HG03354 (cell line): ENCODE measurements around the gene TMEM200C.
A peak's percentile ranks its signal among the peaks of the same experiment; 100 is the strongest.

ENCODE experiments used
- ATAC-seq: cut with Tn5 transposase; IDR thresholded peaks from one replicate; pipeline ENCODE4 v1.9.1; 2021; ENCODE audit warnings: mild to moderate bottlenecking; ENCODE audit not compliant: unreplicated experiment, poor library complexity, severe bottlenecking

Gene TMEM200C

DNA sequence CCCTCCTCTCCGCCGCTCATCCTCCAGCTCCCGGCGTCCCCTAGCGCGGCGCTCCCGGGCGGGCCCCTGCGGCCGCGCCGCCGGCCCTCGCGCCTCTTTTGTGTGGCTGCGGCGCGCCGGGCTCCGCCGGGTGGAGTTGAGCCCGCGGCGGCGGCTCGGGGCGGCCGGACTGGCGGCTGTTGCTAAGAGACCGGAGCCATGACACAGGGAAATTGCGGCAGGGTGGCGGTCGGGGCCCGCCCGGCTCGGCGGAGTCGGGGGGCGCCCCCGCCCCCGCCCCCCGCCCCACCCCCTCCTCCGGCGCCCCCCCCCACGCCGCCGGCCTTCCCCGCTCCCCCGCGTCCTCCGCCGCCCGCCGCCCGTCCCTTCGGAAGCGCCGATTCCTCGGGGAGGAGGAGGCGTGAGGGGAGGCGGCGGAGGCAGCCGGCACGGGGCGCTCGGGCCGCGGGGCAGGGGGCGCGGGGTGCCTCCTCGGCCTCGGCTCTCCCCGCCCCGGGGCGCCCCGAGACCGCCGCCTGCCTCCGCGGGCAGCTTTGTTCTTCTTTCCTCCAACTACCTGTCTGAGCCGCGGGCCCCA, at the start of gene TMEM200C:
TMEM200C (minus strand) TSS at position 224 of the 577 bp plus-strand sequence. CDS start 3,459 bp downstream, outside the sequence.
- peak; percentile 42 for ATAC-seq

GRCh38 chr18:5944448-5944847, 49.1 kb upstream of the TMEM200C start:
- ATAC-seq = no peak

- no peak for ATAC-seq
These were observed 48.2 kb upstream of the TMEM200C start for GRCh38 chr18:5943514-5943913.

DNA sequence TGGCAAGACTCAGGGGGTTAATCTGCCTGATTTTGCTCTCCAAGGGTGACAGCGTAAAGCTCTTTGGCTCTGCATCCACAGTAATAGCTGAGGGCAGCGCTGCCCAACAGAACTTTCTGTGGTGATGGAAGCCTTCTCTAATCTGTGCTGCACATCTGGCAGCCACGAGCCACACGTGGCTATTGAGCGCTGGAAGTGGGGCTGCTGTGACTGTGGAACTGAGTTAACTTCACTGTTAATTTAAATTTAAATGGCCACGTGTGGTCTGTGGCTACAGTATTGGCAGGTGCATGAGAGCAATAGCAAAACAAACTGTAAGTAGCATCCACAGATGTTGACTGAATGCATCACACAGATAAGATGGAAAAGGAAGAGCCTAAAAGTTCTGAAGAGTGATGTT, 47.3 kb upstream of the TMEM200C start:
- no peak for ATAC-seq

DNA sequence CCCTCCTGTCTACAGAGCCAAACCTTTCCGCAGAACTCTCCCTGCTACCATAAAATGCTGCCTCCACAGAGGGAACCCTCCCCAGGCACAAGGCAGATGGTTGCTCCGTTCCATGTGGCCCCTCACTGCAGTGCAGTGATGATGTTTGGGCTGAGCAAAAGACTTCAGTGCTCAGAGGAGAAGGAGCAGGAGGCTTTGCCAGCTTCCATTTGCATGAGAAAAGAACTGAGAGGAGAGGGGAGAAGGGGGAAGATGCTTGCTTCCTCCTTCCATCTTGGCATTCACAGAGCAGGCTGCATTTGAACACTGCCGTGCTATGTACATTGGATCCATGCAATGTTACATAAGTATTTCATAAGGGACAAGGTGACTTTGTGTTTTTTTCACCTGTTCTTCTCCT, 46.6 kb upstream of the TMEM200C start:
- ATAC-seq = no peak

DNA sequence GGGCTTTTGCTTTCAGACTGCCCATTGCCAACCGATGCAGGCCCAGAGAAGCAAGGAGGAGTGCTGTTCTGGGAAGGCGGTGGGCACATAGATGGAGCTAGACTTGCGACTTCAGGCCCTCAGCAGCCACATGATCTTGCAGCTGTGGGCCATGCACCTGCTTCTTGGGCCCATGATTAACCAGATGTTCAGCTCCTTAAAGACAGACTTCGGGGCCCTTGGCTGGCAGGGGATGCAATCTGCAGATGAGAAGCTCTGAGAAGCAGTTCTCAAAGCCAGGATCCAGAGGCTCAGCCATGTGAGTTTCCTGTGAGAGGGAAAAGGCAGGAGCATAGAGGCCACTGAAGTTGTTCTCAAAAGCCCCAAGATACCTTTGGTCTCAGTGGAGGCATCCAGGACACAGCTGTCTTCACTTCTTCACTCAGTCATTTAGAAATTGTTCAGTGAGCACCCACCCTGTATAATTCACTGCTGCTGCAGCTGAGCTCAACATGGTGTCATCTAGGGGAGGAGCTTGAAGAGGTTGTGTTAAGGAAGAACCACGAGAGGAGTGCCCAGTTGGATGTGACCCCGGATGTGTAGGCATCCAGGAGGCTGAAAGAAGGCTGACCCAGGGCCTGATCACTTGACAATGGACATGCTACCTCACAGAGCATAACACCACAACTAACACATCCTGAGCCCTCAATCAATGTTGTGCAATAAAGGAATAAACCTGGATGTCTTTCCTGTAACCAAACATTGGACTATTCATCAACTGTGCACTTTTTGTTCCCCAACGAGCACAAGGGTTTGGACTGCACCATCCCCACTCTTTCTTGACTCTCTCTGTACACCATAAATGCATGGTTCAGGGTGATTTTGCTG, 44.7 kb upstream of the TMEM200C start:
- no peak for ATAC-seq

DNA sequence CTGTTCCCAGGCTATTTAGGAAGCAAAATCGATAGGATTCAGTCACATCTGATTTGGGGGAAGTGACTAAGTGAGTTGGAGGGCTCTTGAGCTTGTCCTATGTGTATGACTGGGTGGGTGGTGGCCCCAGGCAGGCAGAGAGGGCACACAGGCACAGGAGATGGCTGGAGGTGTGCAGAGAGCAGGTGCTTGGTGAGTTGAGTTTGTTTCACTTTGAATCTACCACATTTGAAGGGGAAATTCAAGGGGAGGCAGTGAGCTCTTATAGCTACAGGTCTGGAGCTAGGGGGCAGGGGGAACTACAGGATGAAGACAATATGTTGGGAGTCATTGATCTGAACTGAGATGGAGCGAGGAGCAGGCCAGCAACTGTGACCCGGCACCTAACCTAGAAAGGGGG, 42.5 kb upstream of the TMEM200C start:
- ATAC-seq = no peak

GRCh38 chr18:5937121-5937520, 41.8 kb upstream of the TMEM200C start:
- ATAC-seq = no peak

- ATAC-seq = no peak
These were observed 35.5 kb upstream of the TMEM200C start for GRCh38 chr18:5930789-5931188.

- ATAC-seq = no peak
These were observed 23.0 kb upstream of the TMEM200C start for GRCh38 chr18:5918205-5918858.

- ATAC-seq = no peak
These were observed 19.6 kb upstream of the TMEM200C start for GRCh38 chr18:5914951-5915350.

GRCh38 chr18:5914016-5914415, 18.7 kb upstream of the TMEM200C start:
- ATAC-seq = no peak

DNA sequence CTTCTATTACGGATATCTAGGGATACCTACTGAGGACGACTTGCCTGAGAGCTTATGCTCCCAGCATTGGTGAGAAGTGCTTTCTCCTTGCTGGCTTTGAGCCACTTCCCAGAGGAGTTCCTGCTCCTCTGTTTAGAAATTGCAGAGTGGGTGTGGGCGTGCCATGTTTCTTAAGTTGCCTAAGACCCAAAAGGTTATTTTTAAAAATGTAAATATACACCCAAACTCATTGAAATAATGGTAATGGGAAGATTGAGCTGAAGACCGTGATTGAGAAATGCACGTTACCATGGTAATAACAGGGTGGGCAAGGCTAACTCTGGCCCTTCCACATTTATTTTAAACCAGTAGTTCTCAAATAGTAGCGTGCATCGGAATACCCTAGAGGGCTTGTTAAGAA, 17.2 kb upstream of the TMEM200C start:
- no peak for ATAC-seq

DNA sequence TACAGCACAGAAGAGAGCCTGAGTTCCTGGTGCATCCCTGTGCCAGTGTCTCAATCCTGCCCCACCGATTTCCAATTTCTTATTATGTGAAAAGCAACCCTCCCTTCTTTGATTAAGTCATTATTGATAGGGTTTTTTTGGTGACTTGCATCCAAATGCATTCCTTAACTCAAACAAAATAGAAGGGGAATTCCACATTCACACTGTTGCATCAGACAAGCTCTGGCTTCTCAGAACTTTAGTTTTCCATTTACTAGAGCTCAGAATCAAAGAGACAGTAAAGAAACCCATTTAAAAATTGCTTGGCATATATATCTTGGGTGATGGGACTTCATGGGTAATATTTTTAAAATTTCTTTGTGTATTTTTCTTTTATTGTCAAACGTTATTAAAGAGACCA, 13.8 kb upstream of the TMEM200C start:
- no peak for ATAC-seq

- ATAC-seq = no peak
These were observed 8.1 kb upstream of the TMEM200C start for GRCh38 chr18:5903386-5903785.

DNA sequence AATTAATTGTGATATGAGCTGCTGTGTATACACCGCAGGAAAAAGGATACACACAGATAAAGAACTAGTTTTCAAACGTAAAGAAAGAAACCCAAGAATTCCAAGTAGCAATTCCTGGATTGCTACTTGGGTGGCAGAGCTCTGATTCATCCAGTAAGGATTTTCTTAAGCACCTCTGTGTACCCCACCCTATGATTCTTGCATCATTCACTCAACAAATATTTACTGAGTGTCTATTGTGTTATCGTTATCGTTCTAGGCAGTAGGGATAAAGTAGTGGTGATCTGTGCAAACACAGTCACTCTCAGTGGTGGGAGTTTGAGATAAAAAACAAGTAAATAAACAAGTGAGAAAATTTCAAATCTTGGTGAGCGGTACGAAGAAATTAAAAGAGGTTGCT, 4.9 kb upstream of the TMEM200C start:
- ATAC-seq = no peak

DNA sequence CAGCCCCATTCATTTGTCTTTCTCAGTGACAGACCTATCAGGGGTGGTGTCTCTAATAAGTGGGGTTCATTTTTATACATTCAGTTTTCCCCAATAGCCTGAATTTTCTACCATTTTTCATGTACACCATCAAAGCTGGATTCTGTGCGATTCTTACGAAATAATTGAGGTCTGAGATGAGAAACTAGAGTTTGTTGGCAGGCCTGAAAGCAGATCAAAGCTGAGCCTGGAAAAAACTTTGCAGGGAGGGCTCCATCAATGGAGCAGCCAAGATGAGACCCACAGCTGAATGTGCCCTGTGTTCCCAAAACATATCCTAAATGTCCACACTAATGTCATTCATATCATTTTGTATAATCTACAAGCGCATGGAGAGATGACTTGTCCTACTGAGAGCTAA, 4.5 kb upstream of the TMEM200C start:
- no peak for ATAC-seq

DNA sequence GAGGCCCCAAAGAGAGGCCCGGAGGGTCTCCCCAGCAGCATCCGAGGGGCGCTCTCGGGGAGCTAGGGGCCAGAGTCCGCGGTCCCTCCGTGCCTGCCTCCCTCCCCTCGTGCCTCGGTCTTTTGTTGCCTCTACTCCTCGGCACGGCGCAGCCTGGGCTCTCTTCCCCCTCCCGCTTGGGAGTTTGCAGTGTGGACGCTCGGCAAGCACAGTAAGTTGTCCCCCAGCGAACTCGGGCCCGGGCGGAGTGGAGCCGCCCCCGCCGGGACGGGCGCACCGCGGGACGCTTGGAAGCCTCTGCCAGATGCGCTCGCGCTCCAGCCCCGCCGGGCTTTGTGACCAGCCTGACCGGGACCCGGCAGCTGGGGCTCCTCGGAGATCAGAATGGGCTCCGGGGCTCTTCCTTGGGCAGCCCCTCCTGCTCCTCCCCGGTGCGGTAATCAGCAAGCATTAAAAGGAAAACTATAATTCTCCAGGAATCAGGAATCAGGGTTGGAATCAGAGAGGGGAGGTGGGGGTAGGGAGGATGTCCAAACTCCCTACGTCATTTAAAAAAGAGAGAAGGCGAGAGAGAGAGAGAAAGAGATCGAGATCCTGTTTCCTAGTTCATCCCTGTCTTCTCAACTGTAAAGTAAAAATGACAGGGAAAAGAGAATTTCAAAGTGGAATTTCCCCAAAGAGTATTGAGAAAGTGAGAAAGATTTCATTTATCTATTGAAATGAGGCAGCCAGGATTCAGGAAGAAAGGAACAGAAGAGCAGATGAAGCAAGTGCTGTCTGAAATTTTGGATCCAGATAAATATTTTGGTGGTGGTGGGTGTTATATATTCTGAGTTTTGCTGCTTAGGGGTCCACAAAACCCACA, 786 bp upstream of the TMEM200C start:
- no peak for ATAC-seq

DNA sequence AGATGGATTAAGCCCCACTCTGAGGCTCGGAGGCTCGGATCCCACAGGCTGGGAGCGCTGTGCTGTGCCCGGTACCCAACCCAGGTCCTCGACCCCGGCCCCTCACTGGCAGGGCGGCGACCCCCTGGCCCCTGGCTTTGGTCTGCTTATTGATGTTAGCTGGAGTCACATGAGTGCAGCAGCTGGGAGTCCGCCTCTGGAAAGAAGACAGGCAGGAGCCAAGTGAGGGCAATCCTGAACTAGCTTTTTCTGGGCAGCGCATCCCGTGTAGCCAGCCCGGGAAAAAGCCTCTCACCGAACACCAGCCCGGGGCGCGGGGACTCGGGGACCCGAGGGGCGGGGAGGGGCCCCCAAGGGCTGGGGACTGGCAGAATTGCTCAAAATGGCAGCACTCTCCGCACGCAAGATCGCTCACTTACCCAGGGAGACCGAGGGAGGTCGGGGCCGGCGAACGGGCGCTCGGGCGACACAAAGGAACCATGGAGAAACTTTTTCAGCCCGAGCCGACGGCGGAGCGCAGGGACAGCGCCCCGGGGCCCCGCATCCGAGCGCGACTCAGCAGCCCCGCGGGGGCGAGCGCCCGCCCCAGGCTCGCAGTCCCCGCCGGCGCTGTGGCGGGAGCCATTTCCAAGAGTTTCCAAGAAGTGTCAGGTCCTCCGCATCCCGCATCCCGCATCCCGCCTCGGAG, 567 bp downstream of the TMEM200C start:
- no peak for ATAC-seq
